Right forelimb (tissue), 1 donor: ENCODE data around the gene ARHGAP12.

ENCODE experiments used
- DNase-seq: peaks from one replicate; pipeline ENCODE4 v3.0.0-alpha.2; 2018

Gene ARHGAP12

GRCh38 chr10:31873724-31874123, 54.9 kb downstream of the ARHGAP12 start:
- DNase-seq = no peak

- DNase-seq = no peak
These were observed 57.2 kb downstream of the ARHGAP12 start for GRCh38 chr10:31871266-31872065.

GRCh38 chr10:31867646-31868045, 61.0 kb downstream of the ARHGAP12 start:
- no peak for DNase-seq

GRCh38 chr10:31866118-31866670, 62.4 kb downstream of the ARHGAP12 start:
- no peak for DNase-seq

GRCh38 chr10:31864834-31865518, 63.7 kb downstream of the ARHGAP12 start:
- DNase-seq = no peak

GRCh38 chr10:31855033-31855432, 73.6 kb downstream of the ARHGAP12 start:
- DNase-seq = no peak

GRCh38 chr10:31853629-31854028, 75.0 kb downstream of the ARHGAP12 start:
- DNase-seq = no peak

GRCh38 chr10:31851216-31851615, 77.4 kb downstream of the ARHGAP12 start:
- no peak for DNase-seq

- DNase-seq = no peak
These were observed 81.1 kb downstream of the ARHGAP12 start for GRCh38 chr10:31847515-31847914.

GRCh38 chr10:31838709-31839108, 89.9 kb downstream of the ARHGAP12 start:
- no peak for DNase-seq

- no peak for DNase-seq
These were observed 90.6 kb downstream of the ARHGAP12 start for GRCh38 chr10:31838065-31838464.

- no peak for DNase-seq
These were observed 91.8 kb downstream of the ARHGAP12 start for GRCh38 chr10:31836569-31837406.

- no peak for DNase-seq
These were observed 94.9 kb downstream of the ARHGAP12 start for GRCh38 chr10:31833753-31834152.

GRCh38 chr10:31832261-31832660, 96.4 kb downstream of the ARHGAP12 start:
- no peak for DNase-seq

GRCh38 chr10:31830887-31831286, 97.7 kb downstream of the ARHGAP12 start:
- no peak for DNase-seq

- no peak for DNase-seq
These were observed 98.9 kb downstream of the ARHGAP12 start for GRCh38 chr10:31829776-31830175.

- DNase-seq = no peak
These were observed 105.3 kb downstream of the ARHGAP12 start for GRCh38 chr10:31823358-31823757.

- DNase-seq = no peak
These were observed 105.9 kb downstream of the ARHGAP12 start for GRCh38 chr10:31822616-31823318.

GRCh38 chr10:31822150-31822549, 106.5 kb downstream of the ARHGAP12 start:
- no peak for DNase-seq

- no peak for DNase-seq
These were observed 107.8 kb downstream of the ARHGAP12 start for GRCh38 chr10:31820778-31821369.

- no peak for DNase-seq
These were observed 108.5 kb downstream of the ARHGAP12 start for GRCh38 chr10:31820096-31820495.

- DNase-seq = no peak
These were observed 109.2 kb downstream of the ARHGAP12 start for GRCh38 chr10:31819391-31819820.
